ENCODE results near the gene CNN2. TPM values are rescaled to one million over a fixed set of nuclear protein-coding genes. Genes with fewer than 3 reads are reported as not detected.
A peak's percentile ranks its signal among the peaks of the same experiment; 100 is the strongest.

Gene CNN2
- total RNA-seq, 1 experiment from 2014 or later = 151 TPM

- H3K4me3 Mint-ChIP-seq (ENCODE audit: low read depth, unreplicated experiment) = peak overlapping the region; percentile 26
- DNase-seq = peak; percentile 65
These were observed 24.8 kb upstream of the CNN2 start for GRCh38 chr19:1001538-1002166.

GRCh38 chr19:1002600-1002999, 23.8 kb upstream of the CNN2 start:
- Mint-ChIP-seq H3K4me3 (ENCODE audit: low read depth, unreplicated experiment) (no peak overlapping the region), H3K9me3 (ENCODE audit: low read depth, unreplicated experiment) (no peaks in the 10 kb centered on the region), H3K4me1 (ENCODE audit: low read depth, unreplicated experiment) (no peaks in the 10 kb centered on the region), H3K36me3 (ENCODE audit: insufficient read depth, unreplicated experiment) (peaks cover 30% of the 10 kb centered on the region), H3K27me3 (ENCODE audit: unreplicated experiment) (peaks cover 61% of the 10 kb centered on the region), H3K27ac (ENCODE audit: unreplicated experiment) (no peak overlapping the region)
- intact Hi-C loops (cut with micrococcal nuclease; ENCODE audit: unreplicated experiment) = no loop called here
- CTCF ChIA-PET = no interaction called here
- DNase-seq = no peak
- no TSS peak for BruUV-seq (replicated peaks)
- TF ChIP-seq CTCF (IDR thresholded peaks at IDR 0.05; ENCODE audit: unreplicated experiment) = no peak

More at GRCh38 chr19:1001538-1002166, 24.8 kb upstream of the CNN2 start:
- Mint-ChIP-seq H3K4me1 (ENCODE audit: low read depth, unreplicated experiment) (no peaks in the 10 kb centered on the region), H3K9me3 (ENCODE audit: low read depth, unreplicated experiment) (no peaks in the 10 kb centered on the region), H3K27ac (ENCODE audit: unreplicated experiment) (no peak overlapping the region), H3K36me3 (ENCODE audit: insufficient read depth, unreplicated experiment) (peaks cover 27% of the 10 kb centered on the region), H3K27me3 (ENCODE audit: unreplicated experiment) (peaks cover 64% of the 10 kb centered on the region)
- BruUV-seq (replicated peaks) = no TSS peak
- CTCF ChIA-PET = interaction anchor here (0.6 kb wide), 2 partner anchors 38 to 264 kb away, joined by 3 read pairs; partner anchors contain the start of gene ABCA7
- TF ChIP-seq CTCF (IDR thresholded peaks at IDR 0.05; ENCODE audit: unreplicated experiment) = peak; percentile 84
- intact Hi-C loops (cut with micrococcal nuclease; ENCODE audit: unreplicated experiment) = no loop called here

GRCh38 chr19:1003283-1003682, 23.1 kb upstream of the CNN2 start:
- no peak for TF ChIP-seq CTCF (IDR thresholded peaks at IDR 0.05; ENCODE audit: unreplicated experiment)
- DNase-seq = no peak
- Mint-ChIP-seq H3K4me1 (ENCODE audit: low read depth, unreplicated experiment) (no peaks in the 10 kb centered on the region), H3K9me3 (ENCODE audit: low read depth, unreplicated experiment) (no peaks in the 10 kb centered on the region), H3K36me3 (ENCODE audit: insufficient read depth, unreplicated experiment) (peaks cover 30% of the 10 kb centered on the region), H3K27me3 (ENCODE audit: unreplicated experiment) (peaks cover 54% of the 10 kb centered on the region), H3K27ac (ENCODE audit: unreplicated experiment) (no peak overlapping the region), H3K4me3 (ENCODE audit: low read depth, unreplicated experiment) (no peak overlapping the region)
- BruUV-seq (replicated peaks) = no TSS peak
- CTCF ChIA-PET = interaction anchor here (0.6 kb wide), 1 partner anchor 192 kb away, joined by 4 read pairs; no protein-coding TSS in a partner anchor
- intact Hi-C loops (cut with micrococcal nuclease; ENCODE audit: unreplicated experiment) = no loop called here

- no TSS peak for BruUV-seq (replicated peaks)
- intact Hi-C loops (cut with micrococcal nuclease; ENCODE audit: unreplicated experiment) = no loop called here
- no peak for TF ChIP-seq CTCF (IDR thresholded peaks at IDR 0.05; ENCODE audit: unreplicated experiment)
- no peak for DNase-seq
- H3K4me1 Mint-ChIP-seq (ENCODE audit: low read depth, unreplicated experiment) = no peaks in the 10 kb centered on the region
- peaks cover 44% of the 10 kb centered on the region for H3K27me3 Mint-ChIP-seq (ENCODE audit: unreplicated experiment)
- CTCF ChIA-PET = interaction anchor here (0.6 kb wide), 1 partner anchor 191 kb away, joined by 4 read pairs; no protein-coding TSS in a partner anchor
- peaks cover 26% of the 10 kb centered on the region for H3K36me3 Mint-ChIP-seq (ENCODE audit: insufficient read depth, unreplicated experiment)
- no peaks in the 10 kb centered on the region for H3K9me3 Mint-ChIP-seq (ENCODE audit: low read depth, unreplicated experiment)
- peak overlapping the region; percentile 47 for H3K27ac Mint-ChIP-seq (ENCODE audit: unreplicated experiment)
- no peak overlapping the region for H3K4me3 Mint-ChIP-seq (ENCODE audit: low read depth, unreplicated experiment)
These were observed 22.1 kb upstream of the CNN2 start for GRCh38 chr19:1004204-1004802.
